Cardiac fibroblast (primary cell): ENCODE measurements around the gene HEATR5B.

Source experiments
- DNase-seq, 2 donors: peaks; one replicate each; pipeline versions ENCODE4 v3.0.0 to v3.0.0-alpha.2; 2010; ENCODE audit warnings: low read depth in 2 of 2
- H3K4me3 ChIP-seq, 2 donors: replicated peaks in 1 of 2; 1 replicate in 1 of 2; 2 replicates in 1 of 2; pipeline ENCODE4 v1.5.1; 2011; ENCODE audit warnings: low read depth in 2 of 2, low read length in 2 of 2, mild to moderate bottlenecking in 2 of 2, moderate library complexity in 1 of 2
- TF ChIP-seq, protein P1 (sequence below): IDR thresholded peaks from one replicate; pipeline ENCODE4 v1.5.1; 2011; ENCODE audit warnings: low read depth, mild to moderate bottlenecking, low read length, inconsistent platforms

HEATR5B gene

DNA sequence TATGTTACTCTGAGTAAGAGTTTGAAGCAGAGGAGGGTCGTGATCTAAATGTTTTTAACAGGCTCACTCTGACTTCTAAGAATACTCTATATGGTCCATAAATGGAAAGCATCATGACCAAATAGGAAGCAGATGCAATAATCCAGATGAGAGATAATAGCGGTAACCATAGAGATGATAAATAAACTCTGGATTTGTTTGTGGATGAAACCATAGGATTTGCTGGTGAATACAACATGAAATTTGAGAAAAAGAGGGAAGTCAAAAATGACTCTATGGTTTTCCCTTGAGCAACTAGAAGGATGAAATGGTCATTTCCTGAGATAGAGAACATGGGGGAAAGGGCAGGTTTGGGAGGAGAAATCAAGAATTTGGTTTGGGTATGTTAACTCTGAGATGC lies 3.9 kb downstream of the HEATR5B start:
- H3K4me3 ChIP-seq, result no peak overlapping the region
- TF ChIP-seq, protein P1, sequence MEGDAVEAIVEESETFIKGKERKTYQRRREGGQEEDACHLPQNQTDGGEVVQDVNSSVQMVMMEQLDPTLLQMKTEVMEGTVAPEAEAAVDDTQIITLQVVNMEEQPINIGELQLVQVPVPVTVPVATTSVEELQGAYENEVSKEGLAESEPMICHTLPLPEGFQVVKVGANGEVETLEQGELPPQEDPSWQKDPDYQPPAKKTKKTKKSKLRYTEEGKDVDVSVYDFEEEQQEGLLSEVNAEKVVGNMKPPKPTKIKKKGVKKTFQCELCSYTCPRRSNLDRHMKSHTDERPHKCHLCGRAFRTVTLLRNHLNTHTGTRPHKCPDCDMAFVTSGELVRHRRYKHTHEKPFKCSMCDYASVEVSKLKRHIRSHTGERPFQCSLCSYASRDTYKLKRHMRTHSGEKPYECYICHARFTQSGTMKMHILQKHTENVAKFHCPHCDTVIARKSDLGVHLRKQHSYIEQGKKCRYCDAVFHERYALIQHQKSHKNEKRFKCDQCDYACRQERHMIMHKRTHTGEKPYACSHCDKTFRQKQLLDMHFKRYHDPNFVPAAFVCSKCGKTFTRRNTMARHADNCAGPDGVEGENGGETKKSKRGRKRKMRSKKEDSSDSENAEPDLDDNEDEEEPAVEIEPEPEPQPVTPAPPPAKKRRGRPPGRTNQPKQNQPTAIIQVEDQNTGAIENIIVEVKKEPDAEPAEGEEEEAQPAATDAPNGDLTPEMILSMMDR, result no peak

DNA sequence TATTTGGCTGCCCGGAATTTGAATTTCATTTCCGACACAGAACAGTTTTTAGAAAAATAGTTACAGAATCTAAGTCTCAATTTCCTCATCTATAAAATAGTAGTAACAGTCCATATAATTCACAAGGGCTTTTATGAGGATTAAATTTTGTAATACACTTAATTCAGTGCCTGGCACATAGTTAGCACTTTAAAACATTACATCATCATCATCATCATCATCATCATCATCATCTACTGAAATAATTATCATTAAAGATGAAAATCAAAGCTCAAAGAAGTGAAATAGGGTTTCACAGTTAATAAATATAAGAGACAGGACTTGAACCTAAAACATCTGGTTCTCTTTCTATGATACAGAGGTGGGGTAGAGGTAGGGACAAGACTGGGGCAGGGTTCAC lies 13.2 kb downstream of the HEATR5B start:
- TF ChIP-seq, protein P1, result no peak
- no peak overlapping the region for H3K4me3 ChIP-seq
- no peak for DNase-seq

More for the DNA sequence above, 3.9 kb downstream of the HEATR5B start:
- peak; percentile 6 to 7 for DNase-seq

DNA sequence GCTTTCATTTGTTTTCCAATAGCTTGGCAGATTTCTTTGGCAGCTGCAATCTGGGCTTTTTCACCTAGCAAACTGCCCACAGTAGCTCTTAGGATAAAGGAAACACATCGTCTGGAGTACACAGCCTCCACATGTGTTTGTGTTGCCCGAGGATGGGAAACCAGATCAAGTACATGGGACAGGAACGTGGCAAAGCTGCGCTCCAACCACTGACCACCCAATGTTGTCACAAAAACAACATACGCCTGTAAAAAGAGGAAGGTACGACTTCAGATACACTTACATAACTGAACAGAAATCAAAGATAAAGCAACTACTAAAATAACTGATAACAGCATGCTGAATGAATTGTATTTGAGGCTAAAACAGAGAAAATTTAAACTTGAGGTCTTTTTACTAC lies 15.5 kb downstream of the HEATR5B start:
- no peak for DNase-seq
- TF ChIP-seq, protein P1, result no peak
- H3K4me3 ChIP-seq, result no peak overlapping the region

DNA sequence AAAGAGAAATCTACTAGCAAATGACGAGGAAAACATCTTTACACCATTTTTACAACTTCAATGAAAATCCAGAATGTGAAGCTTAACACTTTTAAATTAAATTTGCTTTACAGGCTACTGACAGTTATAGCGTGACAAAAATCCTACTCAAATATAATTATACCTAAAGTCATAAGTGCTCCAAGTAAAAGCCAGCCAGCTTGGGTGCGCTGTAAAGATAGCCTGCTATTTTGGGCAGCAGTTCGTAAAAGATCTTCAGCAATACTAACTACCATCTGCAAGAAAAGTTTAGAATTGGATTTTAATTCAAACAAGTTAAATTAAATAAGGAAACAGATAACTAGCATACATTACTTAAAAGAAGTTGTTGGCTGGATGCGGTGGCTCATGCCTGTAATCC lies 22.4 kb downstream of the HEATR5B start:
- TF ChIP-seq, protein P1, result no peak
- no peak for DNase-seq
- H3K4me3 ChIP-seq, result no peak overlapping the region

DNA sequence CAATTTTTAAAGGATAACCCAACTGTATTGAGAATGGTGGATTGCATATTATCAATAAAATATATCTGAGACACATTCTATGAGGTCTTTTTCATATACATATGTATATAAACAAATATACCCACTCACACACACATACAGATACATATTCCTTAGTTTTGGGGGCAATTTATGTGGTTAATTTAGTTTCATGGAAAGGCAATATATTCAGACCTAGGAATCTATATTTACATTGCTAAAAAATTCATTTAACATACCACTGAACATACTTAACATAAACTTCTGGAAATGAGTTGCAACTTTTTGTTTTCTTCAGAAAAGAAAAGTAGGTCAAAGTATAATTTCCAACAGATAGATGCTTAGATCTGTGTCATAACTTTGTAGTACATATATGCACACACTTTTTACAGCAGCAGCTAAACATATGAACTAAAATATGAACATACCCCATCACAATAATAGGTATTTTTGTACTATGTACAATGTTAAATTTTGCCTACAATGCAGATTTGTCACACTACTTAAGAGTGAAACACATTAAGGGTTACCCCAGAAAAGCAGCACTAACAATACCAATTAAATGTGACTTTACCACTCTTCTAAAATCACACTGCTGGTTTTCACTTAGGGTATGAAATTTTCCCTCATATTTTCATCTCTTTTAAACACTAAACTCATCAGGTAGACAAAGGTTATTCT lies 23.0 kb downstream of the HEATR5B start:
- no peak overlapping the region for H3K4me3 ChIP-seq
- DNase-seq, result no peak
- TF ChIP-seq, protein P1, result no peak

DNA sequence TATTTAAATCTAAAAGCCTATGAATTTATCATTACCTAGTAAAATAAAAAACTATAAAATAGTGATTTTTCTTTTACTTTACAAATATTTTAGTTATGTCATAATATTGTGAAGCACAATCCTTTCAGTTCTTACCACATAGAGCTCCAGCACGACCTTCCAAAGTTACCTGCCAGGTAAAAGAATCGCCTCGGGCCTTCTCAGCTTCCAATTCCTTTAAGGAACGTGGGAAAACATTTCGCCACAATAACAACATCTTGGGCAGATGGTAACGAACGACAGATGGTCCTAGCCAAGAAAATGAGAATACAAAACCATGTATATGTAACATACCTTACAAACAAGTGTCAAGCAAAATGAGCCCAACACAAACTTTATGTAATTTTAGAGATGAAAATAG lies 23.7 kb downstream of the HEATR5B start:
- no peak overlapping the region for H3K4me3 ChIP-seq
- TF ChIP-seq, protein P1, result no peak
- DNase-seq, result no peak

DNA sequence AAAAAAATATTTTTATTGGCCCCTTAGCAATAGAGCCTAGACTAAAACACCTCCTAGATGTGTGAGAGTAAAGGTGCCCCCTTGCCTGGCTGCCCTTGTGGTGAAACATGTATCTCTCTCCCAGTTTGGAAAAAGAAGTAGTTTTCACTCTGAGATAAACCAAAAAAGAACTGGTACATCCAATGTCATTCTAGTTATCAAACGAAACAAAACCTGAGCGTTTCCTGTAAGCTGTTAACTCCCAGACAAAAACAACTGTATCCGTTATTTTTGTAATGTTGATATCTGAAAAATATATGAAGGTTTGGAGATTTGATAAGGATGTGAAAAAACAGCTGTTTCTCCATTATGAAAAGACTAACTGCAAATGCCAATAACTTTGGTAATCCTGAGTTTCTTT lies 24.3 kb downstream of the HEATR5B start:
- TF ChIP-seq, protein P1, result no peak
- no peak overlapping the region for H3K4me3 ChIP-seq
- DNase-seq, result no peak
